HG03342 (cell line): Measurements from ENCODE around the gene TNFRSF19.

Experiments
- ATAC-seq: cut with Tn5 transposase; IDR thresholded peaks from one replicate; pipeline ENCODE4 v1.9.1; 2021; ENCODE audit warnings: mild to moderate bottlenecking, moderate library complexity; ENCODE audit not compliant: unreplicated experiment

The TNFRSF19 gene

DNA sequence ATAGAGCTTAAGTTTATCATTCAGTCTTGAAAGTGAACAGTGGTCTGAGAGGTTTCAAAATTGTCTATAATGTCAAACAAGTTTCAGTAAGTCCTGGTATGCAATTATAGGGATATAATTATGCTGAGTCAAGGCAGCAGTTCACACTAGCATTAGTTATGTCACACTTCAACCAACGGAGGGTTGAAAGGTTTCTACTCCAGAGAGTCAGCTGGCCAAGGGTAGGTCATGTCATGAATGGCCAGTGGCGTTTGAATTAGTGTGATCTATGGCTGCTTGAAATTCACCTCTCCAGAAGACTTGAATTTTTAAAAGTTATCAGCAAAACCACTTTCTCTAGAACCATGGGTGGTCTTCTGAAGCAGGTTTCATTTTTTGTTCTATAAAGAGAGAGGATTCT is 108.6 kb downstream of the TNFRSF19 start:
- no peak for ATAC-seq

DNA sequence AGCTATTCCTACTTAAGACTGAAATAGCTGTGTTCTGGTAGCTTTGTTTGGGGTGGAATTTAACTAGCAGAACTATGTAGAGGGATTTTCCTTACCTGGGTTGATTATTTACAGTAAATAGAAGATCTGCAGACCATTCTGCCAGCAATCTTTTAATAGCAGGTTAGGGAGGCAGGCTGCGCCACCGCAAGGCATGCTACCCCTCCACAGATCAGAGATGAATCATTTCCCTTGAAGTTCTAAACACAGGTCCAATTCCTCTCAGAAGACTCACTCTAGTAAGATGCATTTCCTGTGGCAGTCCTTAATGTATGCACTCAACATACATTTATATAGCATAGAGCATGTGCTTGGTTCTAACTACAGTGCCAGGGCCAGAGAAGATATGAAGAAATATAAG is 109.0 kb downstream of the TNFRSF19 start:
- ATAC-seq: no peak

DNA sequence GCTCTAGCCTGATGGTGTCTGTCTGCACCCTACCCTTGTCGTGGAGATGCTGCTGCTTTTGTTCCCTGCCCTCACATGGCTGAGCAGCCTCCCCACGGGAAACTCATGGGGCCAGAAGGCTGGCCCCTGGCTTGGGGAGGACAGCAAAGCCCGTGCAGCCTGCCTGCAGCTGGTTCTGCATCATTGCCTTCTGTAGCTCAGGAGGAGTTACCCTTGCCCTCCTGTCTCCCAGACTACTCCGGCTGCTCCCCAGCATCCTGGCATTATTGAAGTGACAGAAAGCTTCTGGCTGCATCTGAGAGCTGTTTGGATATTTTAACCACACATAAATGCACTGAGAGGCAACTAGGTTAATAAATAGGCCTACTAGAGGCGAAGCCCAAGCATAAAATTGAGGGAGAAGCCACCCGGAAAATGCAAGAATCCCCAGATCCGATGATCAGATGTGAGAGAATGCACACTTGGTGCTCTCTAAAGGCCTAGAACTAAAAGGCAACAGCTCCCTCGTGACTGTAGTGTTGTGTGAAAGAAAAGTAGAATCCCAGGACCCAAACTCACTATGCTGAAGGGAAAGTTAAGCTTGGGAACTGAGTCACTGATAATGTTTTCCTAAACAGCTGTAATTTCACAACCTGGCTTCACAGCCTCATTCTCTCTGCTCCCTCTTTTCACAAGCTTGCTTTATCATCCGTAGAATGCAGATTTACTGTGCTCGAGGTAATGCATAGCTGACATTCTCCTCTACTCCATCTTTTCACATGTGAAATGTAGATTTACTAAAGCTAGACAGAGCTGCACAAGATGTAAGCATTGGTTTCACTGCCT is 110.8 kb downstream of the TNFRSF19 start:
- ATAC-seq: no peak

DNA sequence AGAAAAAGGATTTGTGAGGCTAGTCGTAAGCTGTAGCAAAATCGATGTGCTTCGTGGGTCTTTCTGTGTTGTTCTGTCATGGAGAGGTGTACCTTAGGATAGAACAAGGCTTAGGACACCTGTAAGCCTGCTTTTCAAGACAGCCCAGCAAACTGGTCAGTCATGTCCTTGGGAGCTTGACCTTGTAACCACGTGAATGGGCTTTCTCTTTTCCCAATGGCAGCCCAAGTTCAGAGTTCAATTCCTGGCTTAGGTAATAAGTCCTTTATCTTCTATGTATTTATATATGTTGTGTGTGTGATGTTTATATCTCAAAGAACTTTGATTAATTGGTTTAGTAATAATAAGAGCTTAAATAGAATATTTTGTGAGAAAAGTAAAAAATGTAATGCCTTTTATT is 112.9 kb downstream of the TNFRSF19 start:
- ATAC-seq: no peak

DNA sequence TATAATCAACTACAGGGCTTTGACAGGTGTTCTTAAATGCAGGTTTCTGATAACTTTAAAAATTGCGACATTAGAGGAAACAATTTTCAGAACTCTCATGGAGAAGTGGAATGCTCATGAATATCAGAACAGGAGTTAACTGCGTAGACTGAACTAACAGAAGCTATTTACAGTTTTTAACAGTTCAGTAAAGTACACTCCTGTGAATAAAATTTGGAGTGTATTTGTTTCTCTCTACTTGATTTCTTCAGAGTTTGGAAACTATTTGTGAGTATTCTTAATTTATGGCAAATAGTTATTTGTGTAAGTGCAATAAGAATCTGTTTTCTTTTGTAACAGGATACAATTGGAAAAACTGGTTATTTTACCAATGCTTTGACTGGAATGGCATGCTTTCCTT is 114.4 kb downstream of the TNFRSF19 start:
- no peak for ATAC-seq

DNA sequence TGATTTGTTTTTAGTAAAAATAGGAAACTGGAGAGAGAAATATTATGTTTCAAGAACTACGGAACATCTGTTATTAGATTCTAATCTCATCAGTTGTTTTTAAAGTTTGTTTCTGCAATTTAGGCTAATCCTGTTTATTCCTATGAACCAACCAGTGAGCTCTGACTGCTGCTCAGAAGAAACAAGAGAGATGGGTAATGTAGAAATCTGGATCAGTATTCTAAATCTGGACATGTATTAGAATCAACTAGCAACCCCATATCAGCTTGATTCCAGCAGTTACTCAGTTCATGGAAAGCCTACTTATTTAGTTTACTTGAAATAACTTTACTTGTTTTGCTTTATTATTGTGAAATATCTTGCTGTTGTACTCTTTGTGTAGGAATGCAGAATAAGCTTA is 115.2 kb downstream of the TNFRSF19 start:
- ATAC-seq: no peak

DNA sequence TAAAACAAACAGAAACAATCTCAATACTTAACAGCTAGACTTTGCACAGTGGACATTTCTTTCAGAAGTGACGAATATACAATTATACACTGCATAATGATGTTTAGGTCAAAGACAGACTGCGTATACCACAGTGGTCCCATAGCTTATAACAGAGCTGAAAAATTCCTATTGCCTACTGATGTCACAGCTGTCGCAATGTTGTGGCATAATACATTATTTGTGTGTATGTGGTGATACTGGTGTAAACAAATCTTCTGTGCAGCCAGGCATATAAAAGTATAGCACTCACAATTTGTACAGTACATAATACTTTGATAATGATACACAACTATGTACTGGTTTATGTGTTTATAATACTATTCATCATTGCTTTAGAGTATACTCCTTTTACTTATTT is 116.7 kb downstream of the TNFRSF19 start:
- ATAC-seq: no peak

DNA sequence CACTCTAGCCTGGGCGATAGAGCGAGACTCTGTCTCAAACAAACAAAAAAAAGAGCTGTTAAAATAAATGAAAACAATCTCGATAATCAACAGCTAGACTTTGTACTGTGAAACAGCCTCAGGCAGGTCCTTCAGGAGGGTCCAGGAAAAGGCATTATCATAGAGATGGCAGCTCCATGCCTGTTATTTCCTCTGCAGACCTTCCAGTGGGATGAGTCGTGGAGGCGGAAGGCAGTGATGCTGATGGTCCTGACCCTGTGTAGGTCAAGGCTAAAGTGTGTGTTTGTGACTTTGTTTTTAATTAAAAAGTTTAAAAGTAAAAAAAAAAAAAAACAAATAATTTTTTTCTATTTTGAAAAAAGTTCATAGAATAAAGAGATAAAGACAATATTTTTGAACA is 117.4 kb downstream of the TNFRSF19 start:
- ATAC-seq: no peak

DNA sequence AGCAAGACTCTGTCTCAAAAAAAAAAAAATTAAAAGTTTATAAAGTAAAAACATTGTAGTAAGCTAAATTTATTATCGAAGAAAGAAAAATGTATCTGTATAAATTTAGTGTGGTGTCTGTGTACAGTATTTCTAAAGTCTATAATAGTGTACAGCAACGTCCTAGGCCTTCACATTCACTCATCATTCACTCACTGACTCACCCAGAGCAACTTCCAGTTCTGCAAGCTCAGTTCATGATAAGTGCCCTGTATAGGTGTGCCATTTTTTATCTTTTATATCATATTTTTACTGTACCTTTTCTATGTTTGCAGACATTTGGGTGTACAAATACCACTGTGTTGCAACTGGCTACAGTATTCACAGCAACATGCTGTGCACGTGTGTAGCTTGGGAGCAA is 118.1 kb downstream of the TNFRSF19 start:
- no peak for ATAC-seq

DNA sequence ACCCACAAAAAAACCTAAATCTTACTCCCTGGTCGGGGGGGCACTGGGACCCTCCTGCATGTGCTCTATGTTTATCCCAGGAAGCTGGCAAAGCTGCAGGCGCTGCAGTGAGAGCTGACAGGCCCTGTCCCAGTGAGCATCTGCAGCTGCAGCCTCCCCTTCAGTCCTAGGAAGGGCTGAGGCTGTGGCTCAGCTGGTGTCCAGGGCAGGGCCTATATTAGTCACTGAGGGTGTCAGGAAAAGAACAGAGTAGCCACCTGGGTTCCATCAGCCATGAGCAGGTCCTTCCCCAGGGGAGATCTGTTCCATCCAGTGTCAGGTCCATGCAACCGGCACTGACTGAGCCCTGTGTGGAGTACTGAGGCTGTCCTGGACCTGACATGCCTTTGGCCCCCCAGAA is 120.5 kb downstream of the TNFRSF19 start:
- no peak for ATAC-seq

DNA sequence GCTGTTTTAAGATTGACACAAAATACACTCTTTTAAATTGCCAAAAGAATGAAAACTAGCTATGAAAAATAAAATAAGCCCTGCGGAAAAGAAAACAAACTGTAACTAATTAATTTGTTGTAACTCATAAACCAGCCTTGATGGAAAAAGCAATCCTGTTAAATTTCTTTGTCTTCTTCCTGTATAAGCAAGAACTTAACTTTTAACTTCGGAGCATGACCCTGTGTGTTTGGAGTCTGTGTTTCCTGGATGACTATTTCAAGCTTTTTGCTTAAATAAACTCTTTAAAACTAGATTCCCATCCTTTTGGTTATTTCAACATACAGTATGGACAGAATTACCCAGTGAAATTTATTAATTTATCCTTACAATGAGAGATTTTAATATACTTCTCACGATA is 122.6 kb downstream of the TNFRSF19 start:
- ATAC-seq: no peak

DNA sequence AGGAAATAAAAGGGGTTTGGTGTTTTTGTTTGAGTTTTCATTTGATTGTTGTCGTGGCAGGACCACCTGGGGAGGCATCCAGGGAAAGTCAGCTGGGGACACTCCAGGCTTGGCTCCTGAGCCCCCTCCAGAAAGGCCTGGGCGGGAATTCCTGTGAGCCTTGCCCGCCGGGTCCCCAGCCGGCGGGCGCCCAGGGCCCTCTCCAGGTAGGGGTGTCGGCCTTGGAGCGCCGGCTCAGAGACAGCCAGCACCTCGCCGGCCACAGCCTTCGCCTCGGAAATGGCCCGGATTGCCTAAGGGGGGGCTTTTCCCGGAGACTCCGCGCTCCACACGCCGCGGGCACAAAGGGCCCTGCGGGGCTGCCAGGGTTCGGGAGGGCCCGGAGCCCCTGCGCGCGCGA is 125.0 kb downstream of the TNFRSF19 start:
- no peak for ATAC-seq

DNA sequence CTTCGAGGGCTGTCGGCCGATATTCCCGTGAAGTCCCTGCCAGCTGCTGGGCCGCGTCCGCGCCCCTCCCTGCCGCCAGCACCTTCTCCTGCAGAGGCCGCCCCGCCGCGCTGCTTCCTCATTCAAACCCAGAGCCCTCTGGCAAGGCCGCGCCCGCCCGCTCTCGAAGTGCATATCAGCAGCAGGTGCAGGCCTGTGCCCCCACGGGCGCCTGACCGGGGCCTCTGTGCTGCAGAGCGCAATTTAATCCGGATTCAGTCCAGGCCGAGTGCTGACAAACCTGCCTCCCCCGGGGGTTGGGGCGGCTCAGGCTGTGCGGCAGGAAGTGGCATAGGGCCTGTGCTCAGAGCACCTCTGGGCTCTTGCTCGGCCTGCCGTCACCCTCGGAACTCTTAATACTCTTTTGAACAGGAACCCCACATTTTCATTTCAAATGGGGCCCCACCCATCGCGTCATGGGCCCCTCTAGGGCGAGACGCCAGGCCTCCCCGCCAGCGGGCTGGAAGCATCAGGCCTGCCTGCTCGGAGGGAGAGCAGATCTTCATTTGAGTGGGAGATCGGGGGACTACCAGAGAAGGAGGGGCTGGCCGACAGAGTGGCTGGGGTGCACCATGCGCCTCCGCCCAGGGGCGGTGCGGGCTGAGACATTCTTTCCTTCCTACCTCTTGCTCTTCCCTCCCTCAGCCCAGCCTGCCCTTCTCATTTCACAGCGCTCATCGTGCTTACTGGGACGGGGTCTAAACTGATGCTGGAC is 125.7 kb downstream of the TNFRSF19 start:
- ATAC-seq: peak; percentile 74

DNA sequence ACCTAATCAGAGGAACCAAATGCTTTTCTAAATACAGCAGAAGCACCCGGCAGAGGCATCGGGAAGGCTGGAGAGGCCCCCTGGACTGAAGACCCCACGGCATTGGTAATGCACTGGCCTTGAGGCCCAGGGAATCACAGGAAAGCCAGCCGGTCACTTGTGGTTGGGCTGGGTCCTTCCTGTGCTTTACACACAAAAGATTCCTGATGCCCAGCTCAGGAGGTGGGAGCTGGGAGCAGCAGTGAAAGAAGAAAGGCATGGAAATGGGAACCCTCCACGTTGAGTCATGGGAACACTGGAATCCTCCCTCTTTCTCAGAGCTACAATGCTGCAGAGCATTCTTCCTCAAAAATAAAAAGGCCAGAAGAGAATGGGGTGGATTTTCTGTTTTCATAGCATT is 126.4 kb downstream of the TNFRSF19 start:
- no peak for ATAC-seq

DNA sequence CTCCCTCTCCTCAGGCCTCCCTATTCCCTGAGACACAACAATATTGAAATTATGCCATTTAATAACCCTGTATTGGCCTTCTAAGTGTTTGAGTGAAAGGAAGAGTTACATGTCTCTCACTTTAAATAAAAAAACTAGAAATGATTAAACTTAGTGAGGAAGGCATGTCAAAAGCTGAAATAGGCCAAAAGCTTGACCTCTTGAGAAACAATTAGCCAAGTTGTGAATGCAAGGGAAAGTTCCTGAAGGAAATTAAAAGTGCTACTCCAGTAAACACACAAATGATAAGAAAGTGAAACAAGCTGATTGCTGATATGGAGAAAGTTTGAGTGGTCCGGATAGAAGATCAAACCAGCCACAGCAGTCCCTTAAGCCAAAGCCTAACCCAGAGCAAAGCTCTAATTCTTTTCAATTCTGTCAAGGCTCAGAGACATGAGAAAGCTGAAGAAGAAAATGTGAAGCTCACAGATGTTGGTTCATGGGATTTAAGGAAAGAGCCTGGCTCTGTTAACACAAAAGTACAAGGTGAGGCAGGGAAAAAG is 127.6 kb downstream of the TNFRSF19 start:
- ATAC-seq: no peak

DNA sequence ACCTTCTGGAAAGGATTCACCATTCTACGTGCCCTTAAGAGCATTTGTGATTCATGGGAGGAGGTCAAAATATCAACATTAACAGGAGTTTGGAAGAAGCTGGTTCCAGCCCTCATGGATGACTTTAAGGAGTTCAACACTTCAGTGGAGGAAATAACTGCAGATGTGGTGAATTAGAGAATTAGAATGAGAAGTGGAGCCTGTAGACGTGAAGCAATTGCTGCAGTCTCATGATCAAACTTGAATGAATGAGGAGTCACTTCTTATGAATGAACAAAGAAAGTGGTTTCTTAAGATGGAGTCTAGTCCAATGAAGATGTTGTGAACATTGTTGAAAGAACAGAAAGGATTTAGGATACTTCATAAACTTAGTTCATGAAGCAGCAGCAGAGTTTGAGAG is 129.1 kb downstream of the TNFRSF19 start:
- ATAC-seq: no peak

DNA sequence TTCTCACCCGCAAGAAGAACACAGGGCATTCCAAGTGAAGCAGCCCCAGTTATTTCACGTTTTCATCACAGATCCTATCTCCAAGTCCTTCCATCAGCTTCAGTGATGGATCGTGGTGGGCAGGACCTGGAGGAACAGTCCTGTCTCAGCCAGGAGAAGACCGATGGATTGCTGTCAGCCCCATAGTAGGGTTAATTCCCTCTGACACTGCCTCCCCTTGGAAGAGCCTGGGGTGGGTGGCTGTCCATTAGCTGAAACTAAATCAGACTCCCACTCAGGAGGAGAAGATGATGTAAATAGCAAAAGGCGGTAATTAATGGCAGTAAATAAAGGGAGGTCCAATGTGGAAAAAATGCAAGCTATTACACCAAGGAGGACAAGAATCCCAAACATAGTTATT is 131.0 kb downstream of the TNFRSF19 start:
- no peak for ATAC-seq

DNA sequence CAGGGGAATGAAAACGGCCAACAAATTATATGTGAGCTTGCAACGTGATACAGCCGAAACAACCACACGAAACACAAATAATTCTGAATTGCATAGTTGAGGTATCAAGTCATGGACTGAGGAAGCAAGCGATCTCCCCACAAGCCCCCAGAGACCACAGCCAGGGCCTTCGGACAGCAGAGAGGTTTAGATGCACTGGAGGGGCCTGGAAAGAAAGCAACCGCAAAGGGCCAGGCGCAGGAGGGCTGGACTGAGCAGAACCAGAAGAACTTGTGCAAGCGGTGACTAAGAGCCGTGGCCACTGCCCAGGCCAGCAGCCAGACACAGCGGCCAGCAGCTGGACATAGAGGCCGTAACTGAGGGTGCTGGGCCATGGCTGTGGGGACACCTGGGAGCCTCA is 131.4 kb downstream of the TNFRSF19 start:
- ATAC-seq: no peak

DNA sequence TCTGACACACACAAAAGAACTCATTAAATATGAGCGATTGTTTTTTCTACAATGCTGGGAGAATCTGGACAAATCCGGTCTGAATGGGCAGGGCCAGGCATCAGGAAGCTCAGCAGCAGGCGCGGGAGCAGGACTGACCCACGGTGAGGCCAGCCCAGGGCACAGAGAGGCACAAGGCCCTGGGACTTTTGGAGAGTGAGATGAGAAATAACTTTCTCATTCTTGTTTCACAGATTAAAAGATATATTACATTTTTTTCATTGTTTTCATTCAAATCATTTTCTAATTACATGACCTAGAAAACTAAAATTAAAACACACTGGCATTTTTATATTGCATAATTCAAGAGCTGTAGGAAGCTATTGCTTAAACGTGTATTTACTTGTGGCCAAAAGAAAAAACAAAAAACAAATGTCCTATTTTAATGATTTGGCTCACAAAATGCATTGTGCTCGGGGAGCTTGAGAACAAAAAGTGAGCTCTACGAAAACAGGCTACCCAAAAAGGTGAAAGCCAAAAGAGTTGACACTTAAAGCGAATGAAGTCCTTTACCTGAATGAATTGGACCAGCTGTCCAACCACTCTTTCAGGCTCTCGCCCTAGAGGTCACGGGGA is 133.1 kb downstream of the TNFRSF19 start:
- ATAC-seq: no peak

DNA sequence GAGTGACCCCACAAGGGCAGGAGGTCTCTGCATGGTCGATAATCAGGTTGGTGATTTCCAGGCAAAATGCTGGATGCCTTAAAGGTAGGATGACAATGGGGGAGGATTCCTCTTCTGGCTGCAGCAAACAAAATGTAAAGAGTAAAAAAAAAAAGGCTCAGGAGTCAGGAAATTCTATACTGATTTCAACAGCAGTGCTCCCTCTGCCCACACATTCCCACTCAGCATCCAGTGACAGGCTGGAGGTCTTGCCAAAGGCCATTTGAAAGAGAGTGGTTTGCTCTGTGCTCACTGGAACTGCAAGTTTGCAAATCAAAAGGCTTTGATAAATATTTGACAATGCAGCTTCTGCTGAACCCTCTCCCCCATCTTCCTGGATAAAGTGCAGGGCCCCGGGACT is 135.4 kb downstream of the TNFRSF19 start:
- no peak for ATAC-seq

DNA sequence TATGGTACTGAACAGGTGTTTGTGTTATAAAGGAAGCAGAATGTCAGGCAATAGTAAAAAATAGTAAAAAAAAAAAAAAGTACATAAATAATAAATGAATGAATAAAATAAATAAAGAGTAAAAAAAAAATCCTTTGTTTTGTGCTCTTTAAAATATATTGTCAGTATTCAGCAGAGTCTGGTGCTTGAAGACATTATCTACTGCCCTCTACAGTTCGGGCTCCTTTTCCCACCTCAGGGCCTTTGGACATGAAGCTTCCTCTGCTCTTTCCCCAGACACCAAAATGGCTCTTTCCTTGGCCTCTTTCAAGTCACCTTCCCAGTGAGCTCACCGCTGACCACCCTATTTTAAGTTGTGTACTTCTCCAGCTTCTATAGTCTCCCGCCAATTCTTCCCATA is 137.5 kb downstream of the TNFRSF19 start:
- ATAC-seq: no peak

DNA sequence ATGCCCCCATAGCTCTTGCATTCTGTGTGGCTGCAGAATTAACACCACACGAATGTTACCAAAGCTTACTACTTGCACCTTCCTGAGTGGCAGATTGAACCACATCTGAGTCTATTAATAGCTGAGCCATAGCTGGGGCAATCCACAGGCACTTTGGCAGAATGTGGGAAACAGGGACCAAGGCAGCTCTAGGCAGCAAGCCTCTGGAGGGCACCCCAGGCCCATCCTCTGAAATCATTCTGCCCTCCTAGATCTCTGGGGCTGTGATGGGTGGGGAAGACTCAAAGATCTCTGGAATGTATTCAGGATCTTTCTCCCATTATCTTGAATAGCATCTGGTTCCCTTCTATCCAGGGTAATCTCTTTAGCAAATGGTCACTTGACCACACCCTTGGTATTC is 139.3 kb downstream of the TNFRSF19 start:
- ATAC-seq: no peak
